ENCODE measurements around the gene PEMT.
A peak's percentile ranks its signal among the peaks of the same experiment; 100 is the strongest.

PEMT gene

GRCh38 chr17:17531156-17531555, 60.4 kb downstream of the PEMT start:
- Histone ChIP-seq H3K27ac (ENCODE audit: low read length) (no peak overlapping the region), H3K27me3 (ENCODE audit: control insufficient read depth in 1 of 2, insufficient read depth in 2 of 2, low read length in 2 of 2) (no peaks in the 10 kb centered on the region), H3K36me3 (ENCODE audit: control insufficient read depth in 2 of 2, insufficient read depth in 2 of 2, low read length in 2 of 2) (no peaks in the 10 kb centered on the region), H3K9ac (ENCODE audit: low read length in 2 of 2) (no peak overlapping the region), H3K4me3 (ENCODE audit: low read length in 2 of 2) (no peak overlapping the region), H3K9me3 (ENCODE audit: control insufficient read depth in 2 of 2, low read length in 2 of 2) (peaks cover 0 to 2% of the 10 kb centered on the region in 2 donors), H3K4me1 (ENCODE audit: control insufficient read depth, insufficient read depth, low read length) (peaks cover 21% of the 10 kb centered on the region)

- Histone ChIP-seq H3K9ac (ENCODE audit: low read length in 2 of 2) (no peak overlapping the region), H3K4me1 (ENCODE audit: control insufficient read depth, insufficient read depth, low read length) (peaks cover 17% of the 10 kb centered on the region), H3K27ac (ENCODE audit: low read length) (no peak overlapping the region), H3K27me3 (ENCODE audit: control insufficient read depth in 1 of 2, insufficient read depth in 2 of 2, low read length in 2 of 2) (no peaks in the 10 kb centered on the region), H3K36me3 (ENCODE audit: control insufficient read depth in 2 of 2, insufficient read depth in 2 of 2, low read length in 2 of 2) (no peaks in the 10 kb centered on the region), H3K9me3 (ENCODE audit: control insufficient read depth in 2 of 2, low read length in 2 of 2) (peaks cover 0 to 2% of the 10 kb centered on the region in 2 donors), H3K4me3 (ENCODE audit: low read length in 2 of 2) (no peak overlapping the region)
Observed at GRCh38 chr17:17528696-17529652, 62.5 kb downstream of the PEMT start.

GRCh38 chr17:17527956-17528500, 63.5 kb downstream of the PEMT start:
- Histone ChIP-seq H3K4me3 (ENCODE audit: low read length in 2 of 2) (no peak overlapping the region), H3K36me3 (ENCODE audit: control insufficient read depth in 2 of 2, insufficient read depth in 2 of 2, low read length in 2 of 2) (no peaks in the 10 kb centered on the region), H3K27ac (ENCODE audit: low read length) (no peak overlapping the region), H3K4me1 (ENCODE audit: control insufficient read depth, insufficient read depth, low read length) (peaks cover 17% of the 10 kb centered on the region), H3K9me3 (ENCODE audit: control insufficient read depth in 2 of 2, low read length in 2 of 2) (peaks cover 0 to 2% of the 10 kb centered on the region in 2 donors), H3K27me3 (ENCODE audit: control insufficient read depth in 1 of 2, insufficient read depth in 2 of 2, low read length in 2 of 2) (no peaks in the 10 kb centered on the region), H3K9ac (ENCODE audit: low read length in 2 of 2) (no peak overlapping the region)

GRCh38 chr17:17527534-17527933, 64.0 kb downstream of the PEMT start:
- no peak overlapping the region for H3K9ac ChIP-seq (ENCODE audit: low read length in 2 of 2)
- no peak overlapping the region for H3K27ac ChIP-seq (ENCODE audit: low read length)
- no peak overlapping the region for H3K4me3 ChIP-seq (ENCODE audit: low read length in 2 of 2)

GRCh38 chr17:17526369-17526768, 65.1 kb downstream of the PEMT start:
- Histone ChIP-seq H3K36me3 (ENCODE audit: control insufficient read depth in 2 of 2, insufficient read depth in 2 of 2, low read length in 2 of 2) (no peaks in the 10 kb centered on the region), H3K4me1 (ENCODE audit: control insufficient read depth, insufficient read depth, low read length) (peaks cover 17% of the 10 kb centered on the region), H3K27ac (ENCODE audit: low read length) (no peak overlapping the region), H3K9me3 (ENCODE audit: control insufficient read depth in 2 of 2, low read length in 2 of 2) (no peaks in the 10 kb centered on the region), H3K27me3 (ENCODE audit: control insufficient read depth in 1 of 2, insufficient read depth in 2 of 2, low read length in 2 of 2) (no peaks in the 10 kb centered on the region), H3K9ac (ENCODE audit: low read length in 2 of 2) (peak overlapping the region in 1 of 2 donors; percentile 29), H3K4me3 (ENCODE audit: low read length in 2 of 2) (peak overlapping the region in 1 of 2 donors; percentile 40)

More at GRCh38 chr17:17527534-17527933, 64.0 kb downstream of the PEMT start:
- no peaks in the 10 kb centered on the region for H3K36me3 ChIP-seq (ENCODE audit: control insufficient read depth in 2 of 2, insufficient read depth in 2 of 2, low read length in 2 of 2)
- peaks cover 17% of the 10 kb centered on the region for H3K4me1 ChIP-seq (ENCODE audit: control insufficient read depth, insufficient read depth, low read length)
- H3K9me3 ChIP-seq (ENCODE audit: control insufficient read depth in 2 of 2, low read length in 2 of 2), result peaks cover 0 to 2% of the 10 kb centered on the region in 2 donors
- no peaks in the 10 kb centered on the region for H3K27me3 ChIP-seq (ENCODE audit: control insufficient read depth in 1 of 2, insufficient read depth in 2 of 2, low read length in 2 of 2)

- Histone ChIP-seq H3K4me1 (ENCODE audit: control insufficient read depth, insufficient read depth, low read length) (peaks cover 17% of the 10 kb centered on the region), H3K9ac (ENCODE audit: low read length in 2 of 2) (no peak overlapping the region), H3K27me3 (ENCODE audit: control insufficient read depth in 1 of 2, insufficient read depth in 2 of 2, low read length in 2 of 2) (no peaks in the 10 kb centered on the region), H3K36me3 (ENCODE audit: control insufficient read depth in 2 of 2, insufficient read depth in 2 of 2, low read length in 2 of 2) (no peaks in the 10 kb centered on the region), H3K27ac (ENCODE audit: low read length) (no peak overlapping the region), H3K9me3 (ENCODE audit: control insufficient read depth in 2 of 2, low read length in 2 of 2) (no peaks in the 10 kb centered on the region), H3K4me3 (ENCODE audit: low read length in 2 of 2) (peak overlapping the region in 1 of 2 donors; percentile 40)
Observed at GRCh38 chr17:17525956-17526355, 65.6 kb downstream of the PEMT start.

- Histone ChIP-seq H3K27me3 (ENCODE audit: control insufficient read depth in 1 of 2, insufficient read depth in 2 of 2, low read length in 2 of 2) (no peaks in the 10 kb centered on the region), H3K4me3 (ENCODE audit: low read length in 2 of 2) (no peak overlapping the region), H3K36me3 (ENCODE audit: control insufficient read depth in 2 of 2, insufficient read depth in 2 of 2, low read length in 2 of 2) (no peaks in the 10 kb centered on the region), H3K9ac (ENCODE audit: low read length in 2 of 2) (no peak overlapping the region), H3K4me1 (ENCODE audit: control insufficient read depth, insufficient read depth, low read length) (peaks cover 17% of the 10 kb centered on the region), H3K9me3 (ENCODE audit: control insufficient read depth in 2 of 2, low read length in 2 of 2) (no peaks in the 10 kb centered on the region), H3K27ac (ENCODE audit: low read length) (no peak overlapping the region)
Observed at GRCh38 chr17:17525311-17525710, 66.2 kb downstream of the PEMT start.

GRCh38 chr17:17523731-17524490, 67.6 kb downstream of the PEMT start:
- no peaks in the 10 kb centered on the region for H3K36me3 ChIP-seq (ENCODE audit: control insufficient read depth in 2 of 2, insufficient read depth in 2 of 2, low read length in 2 of 2)
- H3K9me3 ChIP-seq (ENCODE audit: control insufficient read depth in 2 of 2, low read length in 2 of 2), result no peaks in the 10 kb centered on the region
- no peak overlapping the region for H3K9ac ChIP-seq (ENCODE audit: low read length in 2 of 2)
- peaks cover 17% of the 10 kb centered on the region for H3K4me1 ChIP-seq (ENCODE audit: control insufficient read depth, insufficient read depth, low read length)
- no peak overlapping the region for H3K27ac ChIP-seq (ENCODE audit: low read length)
- H3K27me3 ChIP-seq (ENCODE audit: control insufficient read depth in 1 of 2, insufficient read depth in 2 of 2, low read length in 2 of 2), result no peaks in the 10 kb centered on the region
- H3K4me3 ChIP-seq (ENCODE audit: low read length in 2 of 2), result no peak overlapping the region

GRCh38 chr17:17523001-17523730, 68.3 kb downstream of the PEMT start:
- Histone ChIP-seq H3K4me1 (ENCODE audit: control insufficient read depth, insufficient read depth, low read length) (peaks cover 17% of the 10 kb centered on the region), H3K9ac (ENCODE audit: low read length in 2 of 2) (no peak overlapping the region), H3K27me3 (ENCODE audit: control insufficient read depth in 1 of 2, insufficient read depth in 2 of 2, low read length in 2 of 2) (no peaks in the 10 kb centered on the region), H3K9me3 (ENCODE audit: control insufficient read depth in 2 of 2, low read length in 2 of 2) (no peaks in the 10 kb centered on the region), H3K27ac (ENCODE audit: low read length) (no peak overlapping the region), H3K36me3 (ENCODE audit: control insufficient read depth in 2 of 2, insufficient read depth in 2 of 2, low read length in 2 of 2) (no peaks in the 10 kb centered on the region), H3K4me3 (ENCODE audit: low read length in 2 of 2) (no peak overlapping the region)

- Histone ChIP-seq H3K4me3 (ENCODE audit: low read length in 2 of 2) (no peak overlapping the region), H3K36me3 (ENCODE audit: control insufficient read depth in 2 of 2, insufficient read depth in 2 of 2, low read length in 2 of 2) (no peaks in the 10 kb centered on the region), H3K9ac (ENCODE audit: low read length in 2 of 2) (no peak overlapping the region), H3K27ac (ENCODE audit: low read length) (no peak overlapping the region), H3K27me3 (ENCODE audit: control insufficient read depth in 1 of 2, insufficient read depth in 2 of 2, low read length in 2 of 2) (no peaks in the 10 kb centered on the region), H3K9me3 (ENCODE audit: control insufficient read depth in 2 of 2, low read length in 2 of 2) (no peaks in the 10 kb centered on the region), H3K4me1 (ENCODE audit: control insufficient read depth, insufficient read depth, low read length) (no peaks in the 10 kb centered on the region)
Observed at GRCh38 chr17:17520599-17521232, 70.8 kb downstream of the PEMT start.
